Tibial nerve (tissue), 3 donors: ENCODE measurements around the gene ARHGAP15.

Experiments used
- POLR2A ChIP-seq, 2 donors: fragments of 450-650 bp; IDR thresholded peaks; one replicate each; pipeline ENCODE4 v1.6.1; 2017; ENCODE audit warnings: antibody characterized with exemption in 2 of 2, mild to moderate bottlenecking in 2 of 2, moderate library complexity in 2 of 2
- TF ChIP-seq, protein P1 (sequence below), 5 experiments: fragments of 200-600 bp in 3 of 5; fragments of 450-650 bp in 2 of 5; sonication (generic) in 3 of 5; IDR thresholded peaks; one replicate each; pipeline ENCODE4 v1.5.1; 2016 to 2019; ENCODE audit warnings: antibody characterized with exemption in 5 of 5, mild to moderate bottlenecking in 3 of 5, moderate library complexity in 2 of 5

DNA sequence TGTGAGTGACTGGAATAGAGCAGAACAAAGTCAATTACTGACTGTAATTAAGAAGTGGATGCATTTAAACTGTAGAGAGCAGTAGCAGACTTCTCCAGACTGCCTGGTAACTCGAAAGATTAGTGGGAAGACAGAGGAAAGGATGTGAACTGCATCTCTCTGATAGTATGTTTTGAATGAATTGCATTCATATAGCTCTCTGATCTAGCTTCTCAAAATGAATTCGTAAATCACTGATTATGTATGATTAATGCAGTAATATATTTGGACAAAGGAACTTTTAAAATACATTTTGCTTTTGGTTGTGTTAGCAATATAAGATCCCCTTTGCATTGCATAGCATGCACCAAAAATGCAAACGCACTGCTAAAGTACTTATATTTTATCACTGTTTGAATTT lies 304.0 kb downstream of the ARHGAP15 start:
- TF ChIP-seq, protein P1, sequence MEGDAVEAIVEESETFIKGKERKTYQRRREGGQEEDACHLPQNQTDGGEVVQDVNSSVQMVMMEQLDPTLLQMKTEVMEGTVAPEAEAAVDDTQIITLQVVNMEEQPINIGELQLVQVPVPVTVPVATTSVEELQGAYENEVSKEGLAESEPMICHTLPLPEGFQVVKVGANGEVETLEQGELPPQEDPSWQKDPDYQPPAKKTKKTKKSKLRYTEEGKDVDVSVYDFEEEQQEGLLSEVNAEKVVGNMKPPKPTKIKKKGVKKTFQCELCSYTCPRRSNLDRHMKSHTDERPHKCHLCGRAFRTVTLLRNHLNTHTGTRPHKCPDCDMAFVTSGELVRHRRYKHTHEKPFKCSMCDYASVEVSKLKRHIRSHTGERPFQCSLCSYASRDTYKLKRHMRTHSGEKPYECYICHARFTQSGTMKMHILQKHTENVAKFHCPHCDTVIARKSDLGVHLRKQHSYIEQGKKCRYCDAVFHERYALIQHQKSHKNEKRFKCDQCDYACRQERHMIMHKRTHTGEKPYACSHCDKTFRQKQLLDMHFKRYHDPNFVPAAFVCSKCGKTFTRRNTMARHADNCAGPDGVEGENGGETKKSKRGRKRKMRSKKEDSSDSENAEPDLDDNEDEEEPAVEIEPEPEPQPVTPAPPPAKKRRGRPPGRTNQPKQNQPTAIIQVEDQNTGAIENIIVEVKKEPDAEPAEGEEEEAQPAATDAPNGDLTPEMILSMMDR (IDR thresholded peaks at IDR 0.05) = peak; percentile 20 to 52 (median 38)
- TF ChIP-seq POLR2A (IDR thresholded peaks at IDR 0.05) = no peak
